HG03378 (cell line): Measurements from ENCODE around the gene RAB6B.

Experiments used
- ATAC-seq: cut with Tn5 transposase; IDR thresholded peaks from one replicate; pipeline ENCODE4 v1.9.1; 2021; ENCODE audit warnings: mild to moderate bottlenecking, moderate library complexity; ENCODE audit not compliant: unreplicated experiment

The RAB6B gene

GRCh38 chr3:133775835-133776234, 119.8 kb downstream of the RAB6B start:
- ATAC-seq, result no peak

GRCh38 chr3:133775309-133775708, 120.4 kb downstream of the RAB6B start:
- no peak for ATAC-seq
